ENCODE measurements around the gene ITGA1. TPM values are rescaled to one million over a fixed set of nuclear protein-coding genes. Genes with fewer than 3 reads are reported as not detected.
A peak's percentile ranks its signal among the peaks of the same experiment; 100 is the strongest.

ITGA1 gene
- total RNA-seq, 1 experiment from 2014 or later: 21.1 TPM

DNA sequence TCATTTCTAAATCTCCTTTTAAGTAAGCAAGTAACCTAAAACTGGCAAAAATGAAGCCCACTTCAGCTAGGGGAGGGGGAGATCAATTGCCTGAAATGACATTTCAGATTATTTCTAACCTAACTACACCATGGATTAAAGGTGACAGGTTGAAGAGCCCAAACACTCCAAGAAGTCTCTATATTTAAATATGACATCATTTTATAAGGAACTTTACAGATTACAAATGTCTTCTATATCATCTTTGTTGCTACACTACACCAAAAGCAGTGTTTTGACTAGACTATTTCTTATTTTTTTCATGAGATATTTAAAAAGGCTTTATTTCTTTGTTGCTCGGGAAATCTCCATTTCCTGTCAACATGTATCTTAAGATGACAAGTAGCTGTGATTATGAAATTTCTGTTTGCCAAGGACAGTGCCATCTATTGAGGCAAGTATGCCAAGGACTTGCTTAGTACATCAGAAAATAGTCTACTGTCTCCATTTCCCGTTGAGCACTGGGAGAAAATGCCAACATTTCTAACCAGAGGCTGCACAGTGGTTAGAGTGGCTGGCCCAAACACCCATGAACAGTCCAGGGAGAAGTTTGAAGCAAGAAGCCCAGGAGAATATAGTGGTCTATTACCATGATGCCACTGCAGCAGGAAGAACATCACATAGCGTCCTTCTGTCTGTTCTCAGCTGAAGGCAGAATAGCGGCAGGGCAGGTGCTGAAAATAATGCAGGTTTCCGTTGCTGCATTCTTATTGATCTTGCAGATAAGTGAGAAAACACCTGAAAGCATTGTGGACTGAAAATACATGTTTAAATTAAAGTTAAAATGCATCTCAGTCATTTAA lies 108.1 kb downstream of the ITGA1 start:
- in situ Hi-C loops (cut with HindIII; ENCODE audit: low pct_unique_long_range_greater_than_20kb, low sequenced_read_pairs): no loop called here
- DNase-seq (ENCODE audit: low read depth, low spot score): peak; percentile 13

DNA sequence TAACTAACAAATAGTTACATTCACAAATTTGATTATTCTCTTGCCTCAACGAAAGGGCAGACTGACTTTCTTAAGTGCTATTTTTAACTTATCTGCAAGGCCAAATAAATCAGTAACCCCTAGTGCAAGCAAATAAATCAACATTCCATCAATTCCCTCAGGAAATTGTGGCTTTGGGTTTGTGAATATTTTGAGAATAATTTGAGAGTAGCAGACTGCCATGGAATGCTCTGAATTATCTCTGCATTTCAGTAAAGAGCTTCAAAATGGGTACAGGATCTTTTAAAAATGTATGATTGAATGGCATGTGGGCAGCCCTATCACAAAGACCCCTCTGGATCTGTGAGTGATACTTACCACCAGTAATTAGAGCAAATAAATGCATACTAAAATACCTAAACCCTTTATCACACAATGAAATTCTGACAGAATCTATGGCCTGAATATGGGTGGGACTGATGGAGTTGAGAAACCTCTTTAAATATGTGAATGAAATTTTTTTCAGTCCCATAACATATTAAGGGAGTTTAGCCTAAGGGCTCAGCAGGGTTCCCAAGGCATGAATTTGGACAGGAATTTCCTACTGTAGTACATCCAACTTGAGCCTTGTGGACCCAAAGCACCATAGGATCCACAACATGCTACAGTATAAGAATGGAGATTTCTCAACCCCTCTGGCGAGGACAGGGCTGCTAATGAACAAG lies 109.0 kb downstream of the ITGA1 start:
- in situ Hi-C loops (cut with HindIII; ENCODE audit: low pct_unique_long_range_greater_than_20kb, low sequenced_read_pairs): no loop called here
- no peak for DNase-seq (ENCODE audit: low read depth, low spot score)

DNA sequence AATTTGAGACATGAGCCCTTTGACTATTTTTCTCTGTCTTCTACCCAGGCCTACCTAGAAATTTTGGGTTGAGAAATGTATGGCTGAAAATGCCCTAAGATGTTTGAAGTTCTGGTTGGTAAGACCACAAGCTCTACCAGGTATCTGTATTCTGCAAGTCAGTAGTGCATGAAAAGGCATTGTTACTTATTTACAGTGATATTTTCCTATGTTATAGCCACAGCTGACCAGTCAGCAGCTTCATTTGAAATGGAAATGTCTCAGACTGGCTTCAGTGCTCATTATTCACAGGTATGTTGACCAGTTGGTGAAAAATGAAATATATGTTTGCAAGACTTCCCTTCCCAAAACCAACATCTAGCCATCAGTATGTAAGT lies 109.5 kb downstream of the ITGA1 start:
- no peak for DNase-seq (ENCODE audit: low read depth, low spot score)
- in situ Hi-C loops (cut with HindIII; ENCODE audit: low pct_unique_long_range_greater_than_20kb, low sequenced_read_pairs): no loop called here

DNA sequence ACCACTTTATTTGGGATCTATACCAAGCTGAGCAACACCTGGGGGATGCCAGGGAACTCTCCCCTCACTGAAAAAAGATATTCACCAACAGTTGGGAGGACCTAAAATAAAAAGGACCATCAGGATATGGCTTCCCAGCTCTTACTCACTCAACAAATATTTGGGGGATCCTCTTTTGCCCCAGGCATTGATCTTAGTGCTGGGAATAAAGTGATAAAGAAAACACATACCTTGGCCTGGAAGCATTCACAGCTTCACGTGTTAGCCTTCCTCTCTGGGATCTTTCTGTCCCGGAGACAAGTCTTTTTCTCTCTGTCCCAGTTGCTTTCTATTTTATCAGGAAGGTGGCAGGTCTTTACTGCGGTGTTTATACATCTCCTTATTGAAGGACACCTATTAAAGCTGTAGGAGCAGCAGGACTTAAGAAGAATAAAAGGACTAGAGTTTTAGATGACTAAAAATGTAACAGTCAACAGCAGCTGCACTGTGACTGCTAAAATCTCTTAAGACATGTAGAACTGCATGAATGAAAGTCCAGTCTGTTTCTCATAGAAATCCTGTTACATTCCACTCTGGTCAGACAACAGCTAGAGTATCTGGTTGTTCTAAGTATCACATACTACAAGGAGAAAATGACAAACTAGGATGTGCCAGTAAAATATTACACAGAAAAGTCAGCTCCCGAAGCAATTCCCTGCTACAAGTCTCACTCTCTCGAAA lies 111.4 kb downstream of the ITGA1 start:
- no peak for DNase-seq (ENCODE audit: low read depth, low spot score)
- in situ Hi-C loops (cut with HindIII; ENCODE audit: low pct_unique_long_range_greater_than_20kb, low sequenced_read_pairs): no loop called here

DNA sequence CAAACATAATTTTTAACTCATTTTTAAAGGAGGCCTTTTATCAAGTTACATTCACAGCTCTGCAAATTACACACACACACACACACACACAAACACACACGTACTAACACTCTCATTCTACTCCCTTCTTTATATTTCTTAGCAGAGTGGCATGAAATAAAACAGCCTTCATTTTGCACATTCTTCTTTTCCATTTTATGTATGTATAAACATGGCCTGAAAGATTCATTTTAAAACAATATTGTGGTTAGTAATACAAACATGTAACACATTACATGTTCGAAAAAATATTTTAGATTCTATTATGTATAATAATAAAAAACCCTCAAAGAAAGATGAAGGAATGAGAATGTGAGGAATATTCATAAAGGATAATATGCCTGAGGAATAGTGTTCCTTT lies 115.4 kb downstream of the ITGA1 start:
- in situ Hi-C loops (cut with HindIII; ENCODE audit: low pct_unique_long_range_greater_than_20kb, low sequenced_read_pairs): no loop called here
- no peak for DNase-seq (ENCODE audit: low read depth, low spot score)

DNA sequence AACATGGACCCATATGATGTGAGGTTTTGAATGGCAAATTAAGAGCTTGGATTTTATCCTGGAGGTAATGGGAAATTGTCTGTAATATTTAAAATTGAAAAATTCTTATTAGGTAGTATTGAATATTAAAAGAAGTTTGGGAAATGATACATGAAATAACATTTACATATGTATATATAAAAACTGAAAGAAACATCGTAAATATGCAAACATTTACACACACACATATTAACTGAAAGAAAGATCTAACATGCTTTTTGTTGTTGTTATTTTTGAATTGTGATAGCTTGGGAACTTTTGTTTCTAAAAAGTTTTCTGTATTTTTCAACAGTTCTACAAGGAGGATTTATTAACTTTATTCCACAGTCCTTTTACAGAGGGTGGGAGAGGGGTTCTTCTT lies 118.6 kb downstream of the ITGA1 start:
- DNase-seq (ENCODE audit: low read depth, low spot score): no peak
- in situ Hi-C loops (cut with HindIII; ENCODE audit: low pct_unique_long_range_greater_than_20kb, low sequenced_read_pairs): no loop called here

DNA sequence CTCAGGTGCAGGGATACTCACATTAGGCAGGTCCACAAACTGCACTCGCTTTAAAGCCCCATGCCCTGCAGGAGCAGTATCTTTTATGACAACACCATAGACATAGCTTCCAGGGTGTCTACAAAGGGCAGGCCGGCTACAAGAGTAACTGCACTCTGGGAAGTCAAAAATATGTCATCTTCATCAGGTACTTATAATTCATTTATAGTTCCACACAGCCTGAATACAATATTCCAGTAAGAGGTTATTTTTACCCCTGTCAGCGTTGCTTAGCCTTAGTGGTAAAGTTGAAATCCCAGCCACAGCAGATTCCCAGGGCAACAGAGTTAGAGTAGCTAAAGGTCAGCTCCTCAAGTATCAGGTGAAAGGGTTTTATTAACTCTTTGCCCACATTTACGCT lies 119.1 kb downstream of the ITGA1 start:
- in situ Hi-C loops (cut with HindIII; ENCODE audit: low pct_unique_long_range_greater_than_20kb, low sequenced_read_pairs): no loop called here
- no peak for DNase-seq (ENCODE audit: low read depth, low spot score)

DNA sequence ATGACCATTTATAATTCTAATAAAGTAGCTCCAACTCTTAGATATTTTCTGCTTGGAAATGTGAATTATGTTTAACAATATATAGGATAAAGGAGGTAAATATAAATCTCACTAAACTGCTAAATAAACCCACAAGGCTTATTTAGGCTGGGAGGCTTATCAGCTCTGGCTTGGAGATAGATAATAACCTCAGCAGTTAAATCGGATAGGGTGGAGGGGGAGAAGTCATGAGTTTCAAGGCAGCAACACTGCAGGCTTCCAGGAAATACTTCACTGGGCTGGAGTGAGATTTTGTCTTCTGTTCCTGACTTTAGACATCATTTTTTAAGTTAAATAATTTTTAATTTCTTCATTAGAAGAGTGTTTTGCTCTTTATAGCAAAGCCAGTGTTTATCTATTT lies 121.5 kb downstream of the ITGA1 start:
- DNase-seq (ENCODE audit: low read depth, low spot score): no peak
- in situ Hi-C loops (cut with HindIII; ENCODE audit: low pct_unique_long_range_greater_than_20kb, low sequenced_read_pairs): no loop called here

DNA sequence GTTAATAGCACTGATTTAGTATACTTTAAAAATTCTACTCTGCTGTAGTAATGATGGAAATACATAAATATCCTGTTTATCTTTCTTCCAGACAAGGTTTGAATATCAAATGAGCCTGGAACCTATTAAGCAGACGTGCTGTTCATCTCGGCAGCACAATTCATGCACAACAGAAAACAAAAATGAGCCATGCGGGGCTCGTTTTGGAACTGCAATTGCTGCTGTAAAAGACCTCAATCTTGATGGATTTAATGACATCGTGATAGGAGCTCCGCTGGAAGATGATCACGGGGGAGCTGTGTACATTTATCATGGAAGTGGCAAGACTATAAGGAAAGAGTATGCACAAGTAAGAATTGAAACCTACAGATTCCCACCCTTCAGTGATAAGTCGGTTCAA lies 122.4 kb downstream of the ITGA1 start:
- in situ Hi-C loops (cut with HindIII; ENCODE audit: low pct_unique_long_range_greater_than_20kb, low sequenced_read_pairs): no loop called here

DNA sequence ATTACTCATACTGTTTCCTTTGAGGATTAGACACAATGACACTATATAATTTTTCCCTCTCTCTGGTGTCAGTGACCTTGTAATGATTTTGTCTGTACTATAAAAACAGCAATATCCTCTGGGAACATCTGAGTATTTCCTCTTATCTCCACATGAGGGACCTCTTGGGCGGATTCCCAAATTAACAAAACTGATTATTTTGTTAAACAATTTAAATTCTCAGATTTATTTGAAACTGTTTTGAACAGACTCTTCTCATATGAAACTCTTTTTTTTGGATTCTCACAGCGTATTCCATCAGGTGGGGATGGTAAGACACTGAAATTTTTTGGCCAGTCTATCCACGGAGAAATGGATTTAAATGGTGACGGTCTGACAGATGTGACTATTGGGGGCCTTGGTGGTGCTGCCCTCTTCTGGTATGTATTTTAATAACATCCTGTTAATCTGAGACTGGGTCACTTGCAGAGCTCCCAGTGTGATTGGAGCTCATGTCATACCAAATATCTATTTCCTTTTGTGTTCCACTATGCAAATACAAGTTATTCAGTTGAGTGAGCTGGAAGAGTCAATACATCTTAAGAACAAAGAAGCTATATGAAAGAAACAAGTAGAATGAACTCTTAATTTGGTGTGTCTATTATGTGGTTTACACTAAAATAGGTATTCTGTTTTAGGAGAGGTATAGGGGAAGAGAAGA lies 127.6 kb downstream of the ITGA1 start:
- in situ Hi-C loops (cut with HindIII; ENCODE audit: low pct_unique_long_range_greater_than_20kb, low sequenced_read_pairs): no loop called here
- DNase-seq (ENCODE audit: low read depth, low spot score): peak; percentile 83

More for the DNA sequence above, 122.4 kb downstream of the ITGA1 start:
- DNase-seq (ENCODE audit: low read depth, low spot score): no peak

DNA sequence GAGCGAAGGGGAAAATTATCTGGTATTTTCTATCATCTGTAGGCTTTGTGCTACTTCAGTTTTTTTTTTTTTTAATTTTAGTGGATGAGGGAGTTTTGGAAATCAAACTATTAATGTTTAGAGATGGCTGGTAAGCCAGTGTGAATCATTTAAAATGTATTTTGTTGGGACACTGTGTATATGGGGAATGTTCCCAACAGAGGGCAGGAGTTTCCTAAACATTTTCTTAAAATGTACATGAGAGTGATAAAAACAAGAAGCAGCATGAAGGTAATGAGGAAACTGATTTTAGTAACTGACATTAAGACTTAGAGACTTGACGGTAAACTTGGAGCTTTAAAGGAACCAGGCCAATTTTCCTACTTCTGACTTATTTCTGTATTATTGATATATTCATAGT lies 133.2 kb downstream of the ITGA1 start:
- in situ Hi-C loops (cut with HindIII; ENCODE audit: low pct_unique_long_range_greater_than_20kb, low sequenced_read_pairs): no loop called here
- no peak for DNase-seq (ENCODE audit: low read depth, low spot score)

DNA sequence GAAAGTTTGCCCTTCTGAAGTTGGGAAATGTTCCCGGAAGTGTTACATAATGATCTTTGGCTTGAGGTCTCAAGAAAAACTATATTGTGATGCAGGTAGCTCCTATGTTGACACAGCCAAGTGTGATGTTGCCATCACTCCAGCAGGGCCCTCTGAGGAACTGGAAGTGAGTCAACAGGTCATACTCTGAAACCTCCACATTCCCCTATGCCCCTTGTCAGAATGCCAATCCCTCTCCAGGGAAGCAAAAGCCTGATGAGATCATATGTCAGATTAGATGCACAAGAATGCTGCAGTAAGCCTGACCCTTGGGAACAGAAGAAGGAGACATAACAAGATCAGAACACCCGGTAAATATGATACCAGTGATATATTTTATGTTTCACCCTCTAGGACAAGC lies 134.7 kb downstream of the ITGA1 start:
- in situ Hi-C loops (cut with HindIII; ENCODE audit: low pct_unique_long_range_greater_than_20kb, low sequenced_read_pairs): no loop called here

DNA sequence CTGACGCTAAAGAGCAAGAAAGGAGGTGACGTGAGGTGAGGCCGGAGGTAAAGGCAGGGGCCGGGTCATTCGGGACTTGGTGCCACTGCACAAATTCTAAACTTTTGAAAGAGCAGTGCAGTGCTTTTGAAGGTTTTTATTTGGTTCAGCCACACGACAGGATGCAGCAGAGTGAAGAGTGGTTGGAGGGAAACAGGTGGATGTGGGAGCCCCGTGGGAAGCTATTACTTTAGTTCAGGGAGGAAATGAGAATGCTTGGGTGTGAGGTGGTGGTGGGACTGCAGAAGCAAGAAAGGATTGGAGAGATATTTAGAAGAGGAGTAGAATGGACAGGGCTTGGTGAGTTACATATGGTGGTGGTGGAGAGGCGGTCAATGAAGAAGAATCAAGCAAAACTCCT lies 136.7 kb downstream of the ITGA1 start:
- DNase-seq (ENCODE audit: low read depth, low spot score): no peak
- in situ Hi-C loops (cut with HindIII; ENCODE audit: low pct_unique_long_range_greater_than_20kb, low sequenced_read_pairs): no loop called here

More for the DNA sequence above, 134.7 kb downstream of the ITGA1 start:
- peak; percentile 58 for DNase-seq (ENCODE audit: low read depth, low spot score)

DNA sequence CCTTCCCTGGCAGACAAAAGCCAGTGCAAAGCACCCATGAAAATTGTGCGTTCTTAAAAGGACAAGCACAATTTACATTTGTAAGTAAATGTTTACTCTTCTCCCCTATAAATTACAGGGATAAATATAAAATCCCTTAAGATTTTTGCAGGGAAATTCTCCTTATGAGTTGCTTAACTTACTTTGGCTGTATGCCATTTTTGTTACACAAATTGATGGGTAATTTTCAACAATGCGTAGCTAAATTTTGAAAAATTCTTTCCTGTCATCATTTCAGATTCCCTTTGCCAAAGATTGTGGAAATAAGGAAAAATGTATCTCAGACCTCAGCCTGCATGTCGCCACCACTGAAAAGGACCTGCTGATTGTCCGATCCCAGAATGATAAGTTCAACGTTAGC lies 137.3 kb downstream of the ITGA1 start:
- in situ Hi-C loops (cut with HindIII; ENCODE audit: low pct_unique_long_range_greater_than_20kb, low sequenced_read_pairs): no loop called here
- no peak for DNase-seq (ENCODE audit: low read depth, low spot score)

DNA sequence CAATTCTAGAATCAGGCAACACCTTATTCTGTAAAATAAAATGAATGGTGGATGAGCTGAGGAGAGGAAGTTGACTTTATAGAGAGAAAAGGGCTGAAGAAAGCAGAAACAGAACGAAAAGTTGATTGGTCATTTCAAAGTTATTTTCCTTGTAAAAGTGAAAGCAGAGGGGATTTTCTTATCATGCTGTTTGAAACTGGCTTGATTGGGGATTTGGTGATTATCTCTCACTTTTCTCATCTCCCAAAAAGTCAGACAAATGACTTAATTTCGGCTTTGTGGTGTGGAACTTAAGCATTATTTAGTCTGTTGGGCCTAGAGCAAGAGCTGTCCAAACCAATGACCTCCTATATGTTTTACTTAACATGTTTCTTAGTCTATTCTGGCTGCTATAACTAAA lies 141.0 kb downstream of the ITGA1 start:
- DNase-seq (ENCODE audit: low read depth, low spot score): no peak
- in situ Hi-C loops (cut with HindIII; ENCODE audit: low pct_unique_long_range_greater_than_20kb, low sequenced_read_pairs): no loop called here

DNA sequence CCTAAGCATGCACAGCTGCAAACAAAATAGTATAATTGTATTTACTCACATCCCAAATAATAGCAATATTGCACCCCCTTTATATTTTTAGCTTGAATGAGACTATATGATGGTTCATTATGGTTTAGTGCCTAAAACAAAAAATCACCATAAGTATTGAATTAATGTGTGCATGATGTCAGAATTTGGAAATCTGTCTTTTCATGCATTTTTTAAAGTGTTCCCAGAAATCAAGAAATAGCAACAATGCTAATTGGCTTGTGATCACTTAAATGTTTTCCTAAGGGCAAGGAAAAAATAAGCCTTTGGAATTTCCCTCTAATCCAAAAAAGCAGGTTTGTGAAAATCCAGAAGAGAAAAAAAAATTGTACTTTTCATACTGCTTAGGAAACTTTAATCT lies 150.5 kb downstream of the ITGA1 start:
- no peak for DNase-seq (ENCODE audit: low read depth, low spot score)
- in situ Hi-C loops (cut with HindIII; ENCODE audit: low pct_unique_long_range_greater_than_20kb, low sequenced_read_pairs): no loop called here

DNA sequence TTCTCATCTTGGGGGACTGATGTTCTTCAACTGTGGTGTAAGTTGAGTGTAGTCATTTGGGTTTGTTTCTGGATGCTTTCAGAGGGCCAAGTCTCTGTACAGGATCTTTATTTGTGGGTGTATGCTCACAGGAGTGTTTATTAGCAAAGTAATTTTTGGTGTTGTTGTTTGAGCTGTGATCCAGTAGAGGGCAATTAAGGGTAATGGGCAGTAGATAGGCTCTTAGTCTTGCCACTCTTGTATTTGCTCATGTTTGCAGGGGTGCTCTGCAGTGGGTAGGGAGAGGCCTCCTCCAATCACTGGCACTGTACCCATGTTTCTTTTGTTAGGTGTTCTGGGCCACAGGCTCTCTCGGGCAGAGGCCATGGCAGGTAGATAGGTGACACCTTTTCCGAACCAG lies 155.6 kb downstream of the ITGA1 start:
- peak; percentile 31 for DNase-seq (ENCODE audit: low read depth, low spot score)
- in situ Hi-C loops (cut with HindIII; ENCODE audit: low pct_unique_long_range_greater_than_20kb, low sequenced_read_pairs): no loop called here

DNA sequence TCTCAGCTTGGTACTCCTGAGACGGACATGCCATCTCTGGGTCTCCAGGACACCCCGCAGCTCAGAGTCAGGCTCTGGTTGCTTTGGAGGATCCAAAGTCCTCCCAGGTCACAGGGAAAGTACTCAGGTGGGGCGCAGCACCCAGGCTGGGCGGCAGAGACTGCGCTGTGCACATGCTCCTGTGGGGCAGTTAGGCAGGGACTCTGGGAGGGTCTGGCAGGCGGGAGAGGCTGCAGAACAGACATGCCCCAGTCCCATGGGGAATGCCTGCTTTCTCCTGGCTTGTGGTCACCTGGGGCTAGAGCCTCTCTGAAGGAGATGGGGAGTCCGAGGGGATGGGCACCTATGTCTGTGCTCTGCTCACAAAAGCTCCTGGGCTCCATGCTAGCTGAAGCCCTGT lies 156.1 kb downstream of the ITGA1 start:
- in situ Hi-C loops (cut with HindIII; ENCODE audit: low pct_unique_long_range_greater_than_20kb, low sequenced_read_pairs): no loop called here
- no peak for DNase-seq (ENCODE audit: low read depth, low spot score)
